ENCODE measurements around the gene KIF1B.

The KIF1B gene

DNA sequence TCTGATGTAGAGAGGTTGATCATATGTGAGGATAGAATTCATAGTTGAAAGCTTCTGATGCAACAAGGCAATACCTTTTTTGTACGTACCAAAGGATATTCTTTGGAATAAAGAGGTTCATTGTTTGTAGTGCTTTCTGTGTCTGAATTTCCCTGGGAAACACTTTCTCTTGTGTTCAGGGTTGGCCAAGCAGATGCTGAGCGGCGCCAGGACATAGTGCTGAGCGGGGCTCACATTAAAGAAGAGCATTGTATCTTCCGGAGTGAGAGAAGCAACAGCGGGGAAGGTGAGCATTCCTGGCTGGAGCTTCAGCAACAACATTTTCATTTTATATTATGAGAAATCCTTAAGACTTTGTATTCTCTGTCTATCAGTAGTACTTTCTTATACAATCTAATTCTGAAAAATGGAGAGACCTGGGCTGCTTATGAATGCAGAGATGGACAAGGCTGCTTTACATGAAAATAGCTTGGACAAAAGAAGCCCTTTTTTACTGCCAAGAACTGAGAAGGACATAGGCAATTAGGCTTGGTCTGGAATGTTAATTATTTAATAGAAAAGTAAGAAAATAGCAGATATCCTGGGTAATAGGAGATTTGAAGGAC is 85.2 kb downstream of the KIF1B start:
- Mint-ChIP-seq H3K27ac (no peak overlapping the region), H3K4me1 (ENCODE audit: low read depth) (no peaks in the 10 kb centered on the region), H3K9me3 (no peaks in the 10 kb centered on the region), H3K4me3 (no peak overlapping the region), H3K27me3 (no peaks in the 10 kb centered on the region), H3K36me3 (ENCODE audit: low read depth) (peaks cover 75% of the 10 kb centered on the region)
- intact Hi-C loops (cut with micrococcal nuclease), result no loop called here

DNA sequence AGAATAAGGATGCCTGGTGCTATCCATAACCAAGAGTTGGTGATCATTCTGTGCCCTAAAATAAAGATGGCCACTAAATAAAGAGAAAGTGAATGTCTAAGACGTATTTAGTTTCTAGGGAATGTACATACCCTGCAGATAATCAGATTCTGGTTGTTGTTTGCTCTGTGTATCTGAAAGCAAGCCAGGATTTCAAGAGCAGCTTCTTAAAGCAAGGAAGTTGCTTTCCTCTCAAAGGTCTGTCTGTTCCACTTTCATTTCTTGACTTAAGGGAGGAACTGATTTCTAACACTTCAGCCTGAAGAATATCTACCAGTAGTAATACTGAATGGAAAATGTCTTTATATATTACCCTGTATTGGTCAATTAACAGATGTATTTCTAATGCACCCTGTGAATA is 88.8 kb downstream of the KIF1B start:
- Mint-ChIP-seq H3K36me3 (ENCODE audit: low read depth) (peaks cover 72% of the 10 kb centered on the region), H3K27ac (no peak overlapping the region), H3K4me1 (ENCODE audit: low read depth) (no peaks in the 10 kb centered on the region), H3K27me3 (no peaks in the 10 kb centered on the region), H3K4me3 (no peak overlapping the region), H3K9me3 (no peaks in the 10 kb centered on the region)
- intact Hi-C loops (cut with micrococcal nuclease), result no loop called here

DNA sequence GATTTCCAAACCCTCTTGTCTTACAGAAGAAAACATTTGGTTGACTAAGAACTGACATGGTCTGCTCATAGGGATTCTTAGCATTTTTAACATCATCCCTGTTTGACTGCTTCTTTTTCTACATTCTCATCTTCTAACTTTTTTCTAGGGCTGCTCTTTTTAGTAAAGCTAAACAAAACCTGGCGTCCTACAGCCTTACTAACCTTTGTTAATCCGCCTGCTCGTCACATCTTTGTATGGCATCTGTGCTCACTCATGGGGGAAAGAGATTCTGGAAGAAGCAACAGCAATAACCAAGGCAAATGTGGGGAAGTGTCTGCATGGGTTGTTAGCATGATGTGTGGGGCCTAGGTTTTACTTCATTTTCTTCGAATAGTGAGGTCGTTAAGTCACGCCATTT is 92.0 kb downstream of the KIF1B start:
- Mint-ChIP-seq H3K4me3 (no peak overlapping the region), H3K4me1 (ENCODE audit: low read depth) (no peaks in the 10 kb centered on the region), H3K27me3 (no peaks in the 10 kb centered on the region), H3K27ac (no peak overlapping the region), H3K36me3 (ENCODE audit: low read depth) (peaks cover 57% of the 10 kb centered on the region), H3K9me3 (no peaks in the 10 kb centered on the region)
- intact Hi-C loops (cut with micrococcal nuclease), result no loop called here

DNA sequence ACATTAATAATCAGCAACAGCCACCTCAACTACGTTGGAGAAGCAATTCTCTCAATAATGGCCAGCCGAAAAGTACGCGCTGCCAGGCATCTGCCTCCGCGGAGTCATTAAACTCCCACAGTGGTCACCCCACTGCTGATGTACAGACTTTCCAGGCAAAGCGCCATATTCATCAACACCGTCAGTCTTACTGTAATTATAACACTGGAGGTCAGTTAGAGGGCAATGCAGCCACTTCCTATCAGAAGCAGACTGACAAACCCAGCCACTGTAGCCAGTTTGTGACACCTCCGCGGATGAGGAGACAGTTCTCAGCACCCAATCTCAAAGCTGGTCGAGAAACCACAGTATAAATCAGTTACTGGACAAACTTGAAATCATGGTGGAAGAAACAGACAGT is 93.9 kb downstream of the KIF1B start:
- intact Hi-C loops (cut with micrococcal nuclease), result no loop called here
- no peak overlapping the region for H3K27ac Mint-ChIP-seq

DNA sequence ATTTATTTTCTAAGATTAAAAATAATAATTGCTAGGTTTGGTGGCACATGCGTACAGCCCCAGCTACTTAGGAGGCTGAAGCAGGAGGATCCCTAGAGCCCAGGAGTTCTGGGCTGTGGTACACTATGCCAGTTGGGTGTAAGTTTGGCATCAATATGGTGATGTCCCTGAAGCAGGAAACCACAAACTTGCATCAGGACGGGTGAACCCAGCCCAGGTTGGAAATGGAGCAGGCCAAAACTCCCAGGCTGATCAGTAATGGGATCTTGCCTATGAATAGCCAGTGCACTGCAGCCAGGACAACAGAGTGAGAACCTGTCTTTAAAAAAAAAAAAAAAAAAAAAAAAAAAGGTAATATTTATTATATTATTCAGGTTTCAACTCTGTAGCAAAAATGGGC is 96.1 kb downstream of the KIF1B start:
- no peaks in the 10 kb centered on the region for H3K27me3 Mint-ChIP-seq
- no peak overlapping the region for H3K4me3 Mint-ChIP-seq
- H3K36me3 Mint-ChIP-seq (ENCODE audit: low read depth), result peaks cover 61% of the 10 kb centered on the region
- no peaks in the 10 kb centered on the region for H3K4me1 Mint-ChIP-seq (ENCODE audit: low read depth)
- intact Hi-C loops (cut with micrococcal nuclease), result no loop called here
- H3K9me3 Mint-ChIP-seq, result no peaks in the 10 kb centered on the region
- H3K27ac Mint-ChIP-seq, result no peak overlapping the region

More for the DNA sequence above, 93.9 kb downstream of the KIF1B start:
- H3K9me3 Mint-ChIP-seq, result no peaks in the 10 kb centered on the region
- H3K4me1 Mint-ChIP-seq (ENCODE audit: low read depth), result no peaks in the 10 kb centered on the region
- no peak overlapping the region for H3K4me3 Mint-ChIP-seq
- H3K36me3 Mint-ChIP-seq (ENCODE audit: low read depth), result peaks cover 50% of the 10 kb centered on the region
- H3K27me3 Mint-ChIP-seq, result no peaks in the 10 kb centered on the region

DNA sequence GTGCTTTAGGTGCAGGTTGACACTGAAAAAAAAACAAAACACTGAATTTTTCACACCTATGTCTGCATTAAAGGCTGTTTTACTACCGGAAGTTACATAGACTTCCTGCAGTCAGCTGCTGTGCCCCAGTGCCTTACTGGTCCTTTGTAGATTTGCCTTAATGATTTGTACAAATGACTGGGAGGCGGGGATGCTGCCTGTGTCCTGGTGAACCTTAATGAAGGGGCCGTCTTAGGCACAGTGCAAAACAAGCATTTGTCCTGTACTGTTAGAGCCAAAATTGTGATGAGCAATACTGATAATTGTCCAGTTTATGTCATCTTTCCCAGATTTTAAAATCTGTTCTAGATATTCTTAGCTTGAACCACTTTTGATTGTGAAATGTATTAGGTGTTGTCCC is 97.6 kb downstream of the KIF1B start:
- no peak overlapping the region for H3K4me3 Mint-ChIP-seq
- H3K27ac Mint-ChIP-seq, result no peak overlapping the region
- intact Hi-C loops (cut with micrococcal nuclease), result no loop called here
- no peaks in the 10 kb centered on the region for H3K9me3 Mint-ChIP-seq
- no peaks in the 10 kb centered on the region for H3K27me3 Mint-ChIP-seq
- H3K36me3 Mint-ChIP-seq (ENCODE audit: low read depth), result peaks cover 64% of the 10 kb centered on the region
- no peaks in the 10 kb centered on the region for H3K4me1 Mint-ChIP-seq (ENCODE audit: low read depth)

DNA sequence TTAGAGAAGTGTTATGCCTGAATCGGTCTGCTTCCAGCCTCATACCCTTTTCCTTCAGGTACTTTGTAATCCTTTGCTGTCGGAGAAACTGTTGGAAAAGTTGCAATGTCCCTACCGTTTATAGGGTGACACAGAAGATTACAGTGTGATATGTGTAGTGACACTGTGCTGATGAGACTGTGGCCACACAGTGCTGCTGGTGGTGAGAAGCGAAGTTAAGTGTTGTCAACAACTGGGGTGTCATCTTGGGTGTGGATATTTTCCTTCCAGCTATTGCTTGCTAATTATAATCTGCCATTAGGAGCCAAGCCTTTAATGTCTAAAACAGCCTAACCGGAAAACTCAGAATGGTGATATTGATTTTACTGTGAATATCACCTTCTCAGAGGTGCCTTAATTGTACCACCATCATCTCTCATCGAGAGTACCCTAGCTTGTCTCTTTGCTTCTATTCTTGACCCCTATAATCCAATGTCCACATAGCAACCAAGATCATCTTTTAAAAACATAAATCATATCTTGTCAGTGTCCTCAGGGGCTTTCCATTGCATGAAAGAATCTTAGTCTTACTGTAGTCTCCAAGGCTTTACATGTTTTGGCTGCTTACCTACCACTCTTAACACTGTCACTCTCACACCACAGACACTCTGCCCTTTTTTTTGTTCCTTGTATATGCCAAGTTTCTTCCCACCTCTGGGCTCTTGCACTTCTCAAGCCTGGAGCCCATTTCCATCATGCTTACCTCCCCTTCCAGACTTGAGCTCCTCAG is 99.1 kb downstream of the KIF1B start:
- intact Hi-C loops (cut with micrococcal nuclease), result no loop called here
- Mint-ChIP-seq H3K27ac (no peak overlapping the region), H3K4me1 (ENCODE audit: low read depth) (no peaks in the 10 kb centered on the region), H3K36me3 (ENCODE audit: low read depth) (peaks cover 52% of the 10 kb centered on the region), H3K27me3 (no peaks in the 10 kb centered on the region), H3K4me3 (no peak overlapping the region), H3K9me3 (no peaks in the 10 kb centered on the region)

DNA sequence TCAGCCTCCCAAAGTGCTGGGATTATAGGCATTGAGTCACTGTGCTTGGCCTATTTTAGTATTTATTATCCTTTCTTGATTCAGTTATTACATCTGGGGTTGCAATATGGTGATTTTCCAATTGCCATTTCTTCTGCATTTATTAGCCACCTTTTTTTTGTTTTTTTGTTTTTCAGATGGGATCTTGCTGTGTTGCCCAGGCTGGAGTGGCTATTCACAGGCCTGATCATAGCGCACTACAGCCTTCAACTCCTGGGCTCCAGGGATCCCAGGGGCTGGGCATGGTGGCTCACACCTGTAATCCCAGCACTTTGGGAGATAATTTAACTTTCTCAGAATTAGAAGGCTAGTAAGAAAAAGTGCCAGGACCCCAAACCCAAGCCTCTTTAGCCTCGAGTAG is 106.4 kb downstream of the KIF1B start:
- Mint-ChIP-seq H3K27me3 (no peaks in the 10 kb centered on the region), H3K4me3 (no peak overlapping the region), H3K9me3 (no peaks in the 10 kb centered on the region), H3K36me3 (ENCODE audit: low read depth) (peaks cover 47% of the 10 kb centered on the region), H3K4me1 (ENCODE audit: low read depth) (no peaks in the 10 kb centered on the region), H3K27ac (no peak overlapping the region)
- intact Hi-C loops (cut with micrococcal nuclease), result no loop called here

DNA sequence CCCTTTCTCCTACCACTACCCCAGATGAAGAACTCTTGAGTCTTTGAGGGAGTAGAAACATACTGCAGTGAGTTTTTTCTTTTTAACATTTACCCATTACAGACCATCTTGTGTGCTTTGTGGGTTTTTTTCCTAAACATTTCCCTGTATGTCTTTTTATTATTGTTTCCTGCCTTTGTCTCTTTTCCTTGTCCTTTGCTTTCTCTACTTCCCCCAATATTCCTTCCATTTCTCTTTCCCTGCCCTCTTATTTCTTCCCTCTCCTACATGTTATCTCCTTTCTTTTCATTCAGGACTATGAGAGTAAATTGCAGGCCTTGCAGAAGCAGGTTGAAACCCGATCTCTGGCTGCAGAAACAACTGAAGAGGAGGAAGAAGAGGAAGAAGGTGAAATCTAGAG is 109.4 kb downstream of the KIF1B start:
- H3K4me1 Mint-ChIP-seq (ENCODE audit: low read depth), result no peaks in the 10 kb centered on the region
- H3K4me3 Mint-ChIP-seq, result no peak overlapping the region
- H3K36me3 Mint-ChIP-seq (ENCODE audit: low read depth), result peaks cover 59% of the 10 kb centered on the region
- H3K27me3 Mint-ChIP-seq, result no peaks in the 10 kb centered on the region
- H3K27ac Mint-ChIP-seq, result peak overlapping the region; percentile 5
- no peaks in the 10 kb centered on the region for H3K9me3 Mint-ChIP-seq
- intact Hi-C loops (cut with micrococcal nuclease), result no loop called here

DNA sequence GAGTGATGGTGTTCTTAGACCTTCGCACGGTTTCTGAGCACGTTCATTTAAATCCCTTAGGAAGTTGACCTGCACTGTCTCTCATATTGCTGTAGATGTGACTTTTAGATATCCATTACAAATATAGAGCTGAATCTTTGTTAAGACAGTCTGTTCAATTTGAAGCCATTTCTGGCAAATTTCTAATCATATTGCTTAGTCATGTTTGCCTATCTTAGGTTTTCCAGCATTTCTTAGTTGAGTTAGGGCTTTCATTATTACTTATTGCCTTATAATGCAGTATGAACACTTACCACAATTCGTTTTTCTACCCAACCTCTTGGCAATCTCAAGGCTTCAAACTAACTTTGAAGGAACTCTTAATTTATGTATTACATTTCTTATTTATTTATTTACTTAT is 110.0 kb downstream of the KIF1B start:
- H3K4me1 Mint-ChIP-seq (ENCODE audit: low read depth), result no peaks in the 10 kb centered on the region

DNA sequence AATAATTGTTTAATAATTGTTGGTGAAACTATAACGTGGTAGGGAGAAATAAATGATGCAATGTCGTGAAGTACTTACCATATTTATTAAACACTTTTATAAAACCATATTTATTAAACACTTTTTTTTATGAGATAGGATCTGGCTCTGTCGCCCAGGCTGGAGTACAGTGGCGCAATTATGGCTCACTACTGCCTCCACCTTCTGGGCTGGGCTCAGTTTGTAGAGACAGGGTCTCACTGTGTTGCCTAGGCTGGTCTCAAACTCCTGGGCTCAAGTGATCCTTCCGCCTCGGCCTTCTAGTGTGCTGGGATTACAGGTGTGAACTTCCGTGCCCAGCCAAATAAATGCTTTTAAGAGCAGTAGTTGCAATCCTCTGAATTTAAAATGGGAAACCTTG is 112.5 kb downstream of the KIF1B start:
- H3K27ac Mint-ChIP-seq, result no peak overlapping the region
- H3K4me3 Mint-ChIP-seq, result no peak overlapping the region
- no peaks in the 10 kb centered on the region for H3K9me3 Mint-ChIP-seq
- no peaks in the 10 kb centered on the region for H3K4me1 Mint-ChIP-seq (ENCODE audit: low read depth)
- intact Hi-C loops (cut with micrococcal nuclease), result no loop called here
- H3K36me3 Mint-ChIP-seq (ENCODE audit: low read depth), result peaks cover 70% of the 10 kb centered on the region
- H3K27me3 Mint-ChIP-seq, result no peaks in the 10 kb centered on the region

More for the DNA sequence above, 110.0 kb downstream of the KIF1B start:
- intact Hi-C loops (cut with micrococcal nuclease), result no loop called here
- no peak overlapping the region for H3K27ac Mint-ChIP-seq
- no peak overlapping the region for H3K4me3 Mint-ChIP-seq
- H3K36me3 Mint-ChIP-seq (ENCODE audit: low read depth), result peaks cover 65% of the 10 kb centered on the region
- no peaks in the 10 kb centered on the region for H3K9me3 Mint-ChIP-seq
- no peaks in the 10 kb centered on the region for H3K27me3 Mint-ChIP-seq

DNA sequence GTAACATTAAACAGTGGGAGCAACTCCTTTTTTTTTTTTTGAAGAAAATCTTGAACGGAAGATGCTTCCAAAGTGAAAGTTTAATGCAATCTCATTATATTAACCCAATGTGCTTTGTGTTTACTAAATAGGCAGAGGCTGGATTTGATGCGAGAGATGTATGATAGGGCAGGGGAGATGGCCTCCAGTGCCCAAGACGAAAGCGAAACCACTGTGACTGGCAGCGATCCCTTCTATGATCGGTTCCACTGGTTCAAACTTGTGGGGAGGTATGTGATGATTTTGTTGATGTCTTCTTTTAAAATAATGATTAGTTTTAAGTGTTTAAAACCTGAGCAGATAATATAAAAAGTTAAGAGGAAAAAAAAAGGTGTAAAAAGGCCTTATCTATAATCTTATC is 114.3 kb downstream of the KIF1B start:
- Mint-ChIP-seq H3K9me3 (no peaks in the 10 kb centered on the region), H3K36me3 (ENCODE audit: low read depth) (peaks cover 73% of the 10 kb centered on the region), H3K4me1 (ENCODE audit: low read depth) (peaks cover 7% of the 10 kb centered on the region), H3K27me3 (no peaks in the 10 kb centered on the region), H3K27ac (no peak overlapping the region), H3K4me3 (no peak overlapping the region)
- intact Hi-C loops (cut with micrococcal nuclease), result no loop called here

DNA sequence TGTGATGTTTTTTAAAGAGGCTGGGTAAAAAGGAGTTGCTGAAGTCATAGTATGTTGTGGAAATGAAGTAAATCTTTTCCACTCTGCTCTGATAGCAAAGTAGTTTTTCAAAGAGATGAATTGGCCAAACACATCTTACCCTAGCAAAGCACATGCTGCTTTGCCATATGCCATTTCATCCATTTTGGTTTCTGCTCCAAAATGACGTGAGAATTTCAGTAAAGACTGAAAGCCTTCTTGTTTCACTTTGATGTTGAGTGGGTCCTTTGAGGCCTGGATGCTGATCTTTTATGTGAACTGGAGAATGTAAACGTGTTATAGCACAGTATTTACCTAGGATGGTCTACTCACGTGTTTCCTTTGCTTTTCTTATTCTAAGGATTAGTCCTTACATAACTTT is 115.2 kb downstream of the KIF1B start:
- Mint-ChIP-seq H3K9me3 (no peaks in the 10 kb centered on the region), H3K27ac (no peak overlapping the region), H3K4me1 (ENCODE audit: low read depth) (peaks cover 7% of the 10 kb centered on the region), H3K4me3 (no peak overlapping the region), H3K36me3 (ENCODE audit: low read depth) (peaks cover 69% of the 10 kb centered on the region), H3K27me3 (no peaks in the 10 kb centered on the region)
- intact Hi-C loops (cut with micrococcal nuclease), result no loop called here

DNA sequence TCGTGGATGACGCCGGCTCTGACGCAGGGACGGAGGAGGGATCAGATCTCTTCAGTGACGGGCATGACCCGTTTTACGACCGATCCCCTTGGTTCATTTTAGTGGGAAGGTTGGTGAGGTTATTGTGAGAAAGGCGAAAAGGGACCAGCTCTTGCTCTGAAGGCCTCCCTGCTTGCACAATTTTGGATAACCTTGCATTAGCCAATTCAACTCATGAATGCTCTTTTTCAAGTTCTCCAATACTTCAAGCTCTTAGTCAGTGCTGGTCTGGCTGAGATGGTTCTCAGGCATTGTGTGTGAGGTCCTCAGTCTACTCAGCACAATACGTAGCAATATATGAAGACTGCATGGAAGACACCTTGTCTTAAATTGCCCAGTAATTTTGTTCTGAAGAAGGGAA is 115.9 kb downstream of the KIF1B start:
- Mint-ChIP-seq H3K4me1 (ENCODE audit: low read depth) (peaks cover 7% of the 10 kb centered on the region), H3K27ac (no peak overlapping the region), H3K36me3 (ENCODE audit: low read depth) (peaks cover 72% of the 10 kb centered on the region), H3K27me3 (no peaks in the 10 kb centered on the region), H3K4me3 (no peak overlapping the region), H3K9me3 (no peaks in the 10 kb centered on the region)
- intact Hi-C loops (cut with micrococcal nuclease), result no loop called here
